ENCODE measurements around the gene RIN2. TPM values are rescaled to one million over a fixed set of nuclear protein-coding genes. Genes with fewer than 3 reads are reported as not detected.
A peak's percentile ranks its signal among the peaks of the same experiment; 100 is the strongest.

Gene RIN2
- total RNA-seq (under 1 TPM; 0.27 to 0.29 TPM), polyA plus RNA-seq (not detected), total RNA-seq (0 to 0.13 (median 0) reads per million in 6 experiments)

DNA sequence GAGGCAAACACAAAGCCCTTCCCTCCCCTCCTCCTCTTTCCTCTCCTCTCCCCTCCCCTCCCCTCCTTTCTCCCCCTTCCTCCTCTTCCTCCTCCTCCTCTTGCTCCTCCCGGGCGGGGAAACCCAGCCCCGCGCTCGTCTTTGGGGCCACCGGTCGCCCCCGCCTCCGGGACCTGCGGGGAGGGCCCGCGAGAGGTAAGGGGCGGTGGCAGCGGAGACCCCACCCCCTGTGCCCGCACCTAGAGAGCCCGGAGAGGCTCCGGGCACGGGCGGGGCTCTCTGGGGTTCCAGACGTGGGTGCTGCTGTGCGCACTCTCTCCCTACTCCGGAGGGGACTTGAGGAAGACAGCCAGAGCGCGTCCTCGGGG, at the start of gene RIN2:
RIN2 (plus strand) TSS at position 126 of the 368 bp plus-strand sequence. CDS start 131,344 bp downstream, outside the sequence.
- Mint-ChIP-seq H3K36me3 (no peaks in the 10 kb centered on the region), H3K9me3 (peaks cover 0 to 5% (median 0%) of the 10 kb centered on the region in 9 donors), H3K27ac (no peak within 1 kb of the TSS), H3K4me1 (peaks cover 0 to 9% (median 0%) of the 10 kb centered on the region in 4 donors), H3K4me3 (peak within 1 kb of the TSS in 5 of 10 donors; percentile 7 to 77 (median 34)), H3K27me3 (peaks cover 15 to 58% (median 37%) of the 10 kb centered on the region in 5 donors)
- ATAC-seq (no peak), DNase-seq (no peak)
- POLR2A ChIA-PET: no interaction called here

DNA sequence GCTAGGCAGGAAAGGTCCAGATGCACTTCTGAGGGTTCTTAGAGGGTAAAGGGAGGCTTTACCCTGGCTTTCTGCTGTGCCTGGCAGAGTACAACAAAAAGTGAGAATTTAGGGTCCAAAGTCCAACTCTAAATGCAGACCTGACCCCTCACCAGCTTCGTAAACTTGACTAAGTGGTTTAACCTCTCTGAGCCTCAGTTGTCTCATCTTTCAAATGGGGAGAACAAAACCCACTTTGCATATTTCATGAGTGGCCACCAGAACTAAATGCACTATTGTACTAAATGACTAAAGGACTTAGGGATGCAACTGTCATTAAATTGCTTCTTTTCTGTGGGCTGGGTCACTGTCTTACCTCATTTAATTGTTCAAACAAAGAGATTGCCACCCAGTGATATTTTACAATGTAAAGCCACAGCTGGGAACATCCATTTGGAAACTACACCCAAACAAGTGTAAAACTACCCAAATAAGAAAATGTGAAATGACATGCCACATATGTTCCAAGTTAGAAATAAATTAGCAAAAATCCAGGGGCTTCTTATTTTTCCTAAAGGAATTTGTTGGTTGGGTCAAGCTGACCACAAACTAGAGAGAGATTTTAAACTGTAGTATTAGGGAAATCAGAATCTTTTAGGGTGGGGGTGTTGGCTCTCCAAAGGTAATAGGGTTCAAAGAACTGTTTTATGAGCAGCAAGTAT, 48.3 kb upstream of the RIN2 start:
- H3K4me1 Mint-ChIP-seq: peaks cover 0 to under 1% (median 0%) of the 10 kb centered on the region in 4 donors
- H3K9me3 Mint-ChIP-seq: peaks cover 0 to 6% (median 0%) of the 10 kb centered on the region in 9 donors
- POLR2A ChIA-PET: no interaction called here
- peaks cover 1 to 10% (median 4%) of the 10 kb centered on the region in 5 donors for H3K27me3 Mint-ChIP-seq
- DNase-seq: no peak
- no peak overlapping the region for H3K4me3 Mint-ChIP-seq
- no peak for ATAC-seq
- H3K27ac Mint-ChIP-seq: no peak overlapping the region
- H3K36me3 Mint-ChIP-seq: no peaks in the 10 kb centered on the region

DNA sequence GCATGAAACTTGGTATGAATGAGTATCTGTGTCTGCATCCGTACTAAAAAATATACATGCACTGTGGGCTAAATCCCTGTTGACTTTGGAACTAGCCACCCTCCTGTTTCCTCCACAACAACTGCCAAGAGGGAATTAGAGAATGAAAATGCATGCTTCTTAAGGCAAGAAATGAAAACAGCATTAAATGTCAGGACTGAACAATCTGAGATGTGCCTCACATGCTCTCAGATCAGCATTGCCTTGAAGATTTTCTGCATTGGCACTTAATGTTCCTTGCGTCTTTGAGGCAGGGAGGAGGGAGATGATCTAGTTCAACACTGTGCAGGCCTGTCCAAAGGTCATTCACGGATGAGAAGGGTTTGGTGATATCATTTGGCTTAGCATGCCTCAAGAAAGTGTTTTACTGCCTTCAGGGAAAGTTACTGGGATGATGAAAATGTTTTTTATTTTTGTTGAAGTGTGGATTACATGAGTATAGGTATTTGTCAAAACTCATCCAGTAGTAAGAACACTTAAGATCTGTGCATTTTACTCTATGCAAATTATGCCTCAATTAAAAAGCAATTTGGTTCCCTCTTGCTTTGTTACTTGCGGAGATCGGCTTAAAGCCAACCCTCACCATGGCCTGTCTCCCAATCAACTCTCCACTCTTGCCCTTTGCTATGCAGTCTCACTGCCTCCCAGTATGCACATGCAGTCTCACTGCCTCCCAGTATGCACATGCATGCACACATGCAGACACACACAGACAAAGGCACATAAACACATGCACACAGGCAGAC, 47.5 kb upstream of the RIN2 start:
- peaks cover 1 to 9% (median 4%) of the 10 kb centered on the region in 5 donors for H3K27me3 Mint-ChIP-seq
- H3K27ac Mint-ChIP-seq: no peak overlapping the region
- no peaks in the 10 kb centered on the region for H3K36me3 Mint-ChIP-seq
- POLR2A ChIA-PET: no interaction called here
- H3K4me1 Mint-ChIP-seq: no peaks in the 10 kb centered on the region
- no peak for ATAC-seq
- H3K4me3 Mint-ChIP-seq: no peak overlapping the region
- no peak for DNase-seq
- peaks cover 0 to 9% (median under 1%) of the 10 kb centered on the region in 9 donors for H3K9me3 Mint-ChIP-seq

DNA sequence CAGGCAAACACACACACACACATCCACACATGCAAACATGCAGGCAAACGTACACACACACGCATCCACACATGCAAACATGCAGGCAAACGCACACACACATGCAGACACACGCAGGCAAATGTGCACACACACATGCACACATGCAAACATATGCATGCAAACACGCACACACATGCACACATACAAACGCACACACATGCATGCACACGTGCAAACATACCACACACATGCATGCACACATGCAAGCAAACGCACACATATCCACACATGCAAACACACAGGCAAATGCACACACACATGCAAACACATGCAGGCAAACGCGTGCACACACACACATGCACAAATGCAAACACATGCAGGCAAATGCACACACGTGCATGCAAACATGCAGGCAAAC, 46.9 kb upstream of the RIN2 start:
- Mint-ChIP-seq H3K4me1 (no peaks in the 10 kb centered on the region), H3K4me3 (no peak overlapping the region), H3K27ac (peak overlapping the region in 2 of 10 donors; percentile 25 to 29), H3K9me3 (peaks cover 0 to 11% (median 2%) of the 10 kb centered on the region in 9 donors), H3K27me3 (peaks cover 1 to 9% (median 4%) of the 10 kb centered on the region in 5 donors), H3K36me3 (peaks cover 0 to 1% (median 0%) of the 10 kb centered on the region in 3 donors)
- no peak for DNase-seq
- ATAC-seq: no peak
- POLR2A ChIA-PET: no interaction called here

DNA sequence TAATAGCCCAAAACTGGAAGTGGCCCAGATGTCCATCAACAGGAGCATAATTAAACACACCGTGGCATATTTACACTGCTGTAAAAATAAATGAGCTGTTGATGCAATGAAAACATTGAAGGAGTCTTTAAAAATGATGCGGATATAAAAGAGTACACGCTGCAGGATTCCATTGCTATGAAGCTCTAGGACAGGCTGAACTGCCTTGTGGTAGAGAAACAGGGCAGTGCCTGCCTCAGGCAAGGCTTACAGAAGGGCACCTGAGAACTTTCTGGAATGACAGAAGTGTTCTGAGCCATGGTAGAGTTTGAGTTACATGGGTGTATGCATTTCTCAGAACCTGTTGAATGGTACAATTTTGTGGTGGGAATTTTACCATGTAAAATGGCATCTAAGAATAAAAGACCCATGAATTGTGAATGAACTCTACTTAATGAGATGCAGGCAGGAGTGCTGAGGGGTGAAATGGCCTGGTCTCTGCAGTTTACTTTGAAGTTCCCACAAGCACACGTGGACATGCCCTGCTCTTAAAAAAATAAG, 45.3 kb upstream of the RIN2 start:
- Mint-ChIP-seq H3K27me3 (peaks cover 1 to 9% (median 4%) of the 10 kb centered on the region in 5 donors), H3K4me3 (no peak overlapping the region), H3K9me3 (peaks cover 0 to 17% (median 4%) of the 10 kb centered on the region in 9 donors), H3K36me3 (peaks cover 0 to 8% (median 0%) of the 10 kb centered on the region in 3 donors), H3K27ac (no peak overlapping the region), H3K4me1 (no peaks in the 10 kb centered on the region)
- POLR2A ChIA-PET: no interaction called here
- no peak for DNase-seq
- no peak for ATAC-seq

DNA sequence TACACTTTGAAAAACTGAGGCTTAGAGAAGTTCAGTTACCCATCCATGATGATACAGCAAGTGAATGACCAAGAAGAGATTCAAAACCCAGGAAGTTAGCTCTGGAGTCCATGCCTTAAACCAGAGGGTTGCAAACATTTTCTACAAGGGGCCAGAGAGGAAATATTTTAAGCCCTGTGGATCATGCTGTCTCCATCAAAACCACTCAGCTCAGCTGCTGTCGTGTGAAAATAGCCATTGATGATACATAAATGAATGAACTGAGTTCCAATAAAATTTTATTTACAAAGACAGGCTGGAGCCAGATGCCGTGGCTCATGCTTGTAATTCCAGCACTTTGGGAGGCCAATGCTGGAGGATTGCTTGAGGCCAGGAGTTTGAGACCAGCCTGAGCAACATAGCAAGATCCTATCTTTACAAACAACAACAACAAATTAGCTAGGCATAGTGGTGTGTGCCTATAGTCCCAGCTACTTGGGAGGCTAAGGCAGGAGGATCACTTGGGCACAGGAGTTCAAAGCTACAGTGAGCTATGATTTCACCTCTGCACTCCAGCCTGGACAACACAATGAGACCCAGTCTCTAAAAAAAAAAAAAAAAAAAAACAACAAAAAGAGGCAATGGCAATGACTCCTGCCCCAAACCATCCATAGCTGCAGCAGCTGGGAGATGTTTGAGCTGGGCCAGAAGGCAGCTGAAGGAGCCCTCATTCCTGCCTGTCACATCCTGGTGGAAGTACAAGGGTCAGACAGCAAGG, 44.1 kb upstream of the RIN2 start:
- H3K27ac Mint-ChIP-seq: no peak overlapping the region
- no peaks in the 10 kb centered on the region for H3K4me1 Mint-ChIP-seq
- H3K4me3 Mint-ChIP-seq: no peak overlapping the region
- peaks cover 0 to 11% (median 0%) of the 10 kb centered on the region in 3 donors for H3K36me3 Mint-ChIP-seq
- ATAC-seq (no peak), DNase-seq (no peak)
- POLR2A ChIA-PET: no interaction called here
- peaks cover 0 to 8% (median 3%) of the 10 kb centered on the region in 5 donors for H3K27me3 Mint-ChIP-seq
- peaks cover 0 to 17% (median 4%) of the 10 kb centered on the region in 9 donors for H3K9me3 Mint-ChIP-seq

- H3K4me3 Mint-ChIP-seq: no peak overlapping the region
- H3K36me3 Mint-ChIP-seq: peaks cover 0 to 11% (median 0%) of the 10 kb centered on the region in 3 donors
- H3K27ac Mint-ChIP-seq: no peak overlapping the region
- H3K9me3 Mint-ChIP-seq: peaks cover 0 to 17% (median 5%) of the 10 kb centered on the region in 9 donors
- DNase-seq: no peak
- POLR2A ChIA-PET: no interaction called here
- no peaks in the 10 kb centered on the region for H3K4me1 Mint-ChIP-seq
- peaks cover 0 to 12% (median 5%) of the 10 kb centered on the region in 5 donors for H3K27me3 Mint-ChIP-seq
- ATAC-seq: no peak
Measured at GRCh38 chr20:19714579-19714840, 43.5 kb upstream of the RIN2 start.

DNA sequence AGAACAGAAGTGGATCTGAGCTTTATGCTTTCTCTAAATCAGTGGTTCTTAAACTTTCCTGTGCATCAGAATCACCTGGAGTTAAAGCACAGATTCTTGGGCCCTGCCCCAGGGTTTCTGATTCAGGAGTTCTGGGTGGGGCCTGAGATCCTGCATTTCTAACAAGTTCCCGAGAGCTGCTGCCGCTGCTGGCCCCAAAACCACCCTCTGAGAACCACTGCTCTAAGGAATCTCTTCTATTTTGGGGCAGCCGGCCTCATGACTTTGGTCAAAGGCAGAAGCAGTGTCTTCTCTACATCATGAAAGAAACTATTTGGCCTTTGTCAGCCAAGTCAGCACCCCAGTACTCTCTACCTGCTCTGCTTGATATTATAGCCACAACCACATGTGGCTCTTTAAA, 42.1 kb upstream of the RIN2 start:
- ATAC-seq (no peak), DNase-seq (no peak)
- peaks cover 0 to 23% (median 11%) of the 10 kb centered on the region in 5 donors for H3K27me3 Mint-ChIP-seq
- peaks cover 0 to 17% (median 5%) of the 10 kb centered on the region in 9 donors for H3K9me3 Mint-ChIP-seq
- peaks cover 0 to 11% (median 0%) of the 10 kb centered on the region in 3 donors for H3K36me3 Mint-ChIP-seq
- POLR2A ChIA-PET: no interaction called here
- H3K4me1 Mint-ChIP-seq: no peaks in the 10 kb centered on the region
- H3K27ac Mint-ChIP-seq: no peak overlapping the region
- H3K4me3 Mint-ChIP-seq: no peak overlapping the region

- H3K4me1 Mint-ChIP-seq: no peaks in the 10 kb centered on the region
- no peak overlapping the region for H3K27ac Mint-ChIP-seq
- POLR2A ChIA-PET: no interaction called here
- H3K9me3 Mint-ChIP-seq: peaks cover 0 to 17% (median 4%) of the 10 kb centered on the region in 9 donors
- no peak for ATAC-seq
- no peak overlapping the region for H3K4me3 Mint-ChIP-seq
- peaks cover 0 to 25% (median 7%) of the 10 kb centered on the region in 5 donors for H3K27me3 Mint-ChIP-seq
- no peak for DNase-seq
- H3K36me3 Mint-ChIP-seq: peaks cover 0 to 11% (median 0%) of the 10 kb centered on the region in 3 donors
Measured at GRCh38 chr20:19718880-19719279, 39.2 kb upstream of the RIN2 start.

DNA sequence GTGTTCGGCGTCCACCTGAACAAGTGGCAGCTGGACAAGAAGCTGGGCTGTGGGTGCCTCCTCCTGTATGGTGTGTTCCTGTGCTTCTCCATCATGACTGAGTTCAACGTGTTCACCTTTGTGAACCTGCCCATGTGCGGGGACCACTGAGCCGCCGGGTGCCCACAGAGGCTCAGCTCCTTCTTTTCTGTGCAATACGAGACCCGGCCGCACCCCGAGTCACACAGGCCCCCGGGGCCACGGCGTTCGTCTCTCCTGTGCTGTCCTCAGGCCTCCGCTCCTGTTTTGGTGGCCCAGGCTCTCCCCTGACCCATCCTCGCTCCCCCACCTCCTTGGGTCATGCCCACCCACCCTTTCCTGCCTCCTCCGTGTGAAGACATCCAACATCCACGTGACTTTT, 37.1 kb upstream of the RIN2 start:
- Mint-ChIP-seq H3K4me1 (no peaks in the 10 kb centered on the region), H3K4me3 (no peak overlapping the region), H3K36me3 (peaks cover 0 to 11% (median 0%) of the 10 kb centered on the region in 3 donors), H3K27me3 (peaks cover 0 to 25% (median 7%) of the 10 kb centered on the region in 5 donors), H3K27ac (no peak overlapping the region), H3K9me3 (peaks cover 0 to 9% (median 3%) of the 10 kb centered on the region in 9 donors)
- ATAC-seq (no peak), DNase-seq (no peak)
- POLR2A ChIA-PET: no interaction called here

- no peak for ATAC-seq
- H3K27me3 Mint-ChIP-seq: peaks cover 0 to 25% (median 7%) of the 10 kb centered on the region in 5 donors
- H3K36me3 Mint-ChIP-seq: peaks cover 0 to under 1% (median 0%) of the 10 kb centered on the region in 3 donors
- H3K27ac Mint-ChIP-seq: no peak overlapping the region
- H3K4me3 Mint-ChIP-seq: no peak overlapping the region
- no peak for DNase-seq
- peaks cover 0 to 5% (median 0%) of the 10 kb centered on the region in 4 donors for H3K4me1 Mint-ChIP-seq
- POLR2A ChIA-PET: no interaction called here
- H3K9me3 Mint-ChIP-seq: peaks cover 0 to 2% (median 0%) of the 10 kb centered on the region in 9 donors
Measured at GRCh38 chr20:19723051-19723450, 35.0 kb upstream of the RIN2 start.

GRCh38 chr20:19723813-19724430, 34.1 kb upstream of the RIN2 start:
- POLR2A ChIA-PET: no interaction called here
- ATAC-seq (no peak), DNase-seq (no peak)
- no peak overlapping the region for H3K4me3 Mint-ChIP-seq
- peaks cover 0 to 2% (median 0%) of the 10 kb centered on the region in 9 donors for H3K9me3 Mint-ChIP-seq
- H3K27ac Mint-ChIP-seq: no peak overlapping the region
- H3K4me1 Mint-ChIP-seq: peaks cover 0 to 5% (median 0%) of the 10 kb centered on the region in 4 donors
- H3K36me3 Mint-ChIP-seq: no peaks in the 10 kb centered on the region
- peaks cover 0 to 19% (median 7%) of the 10 kb centered on the region in 5 donors for H3K27me3 Mint-ChIP-seq
